GM11168 (cell line): ENCODE measurements around the gene NADK.
"Not testable (repeated sequence)": the region's sequence is repeated elsewhere in the genome, so short reads cannot be mapped to it uniquely, and the experiment has no call there.

Source experiments
- in situ Hi-C: fragments of 300-500 bp; cut with MboI; formaldehyde crosslinking; loops from one replicate; pipeline ENCODE4 v1.12.0; 2022; ENCODE audit warnings: low sequenced_read_pairs; ENCODE audit not compliant: unreplicated experiment

NADK gene

DNA sequence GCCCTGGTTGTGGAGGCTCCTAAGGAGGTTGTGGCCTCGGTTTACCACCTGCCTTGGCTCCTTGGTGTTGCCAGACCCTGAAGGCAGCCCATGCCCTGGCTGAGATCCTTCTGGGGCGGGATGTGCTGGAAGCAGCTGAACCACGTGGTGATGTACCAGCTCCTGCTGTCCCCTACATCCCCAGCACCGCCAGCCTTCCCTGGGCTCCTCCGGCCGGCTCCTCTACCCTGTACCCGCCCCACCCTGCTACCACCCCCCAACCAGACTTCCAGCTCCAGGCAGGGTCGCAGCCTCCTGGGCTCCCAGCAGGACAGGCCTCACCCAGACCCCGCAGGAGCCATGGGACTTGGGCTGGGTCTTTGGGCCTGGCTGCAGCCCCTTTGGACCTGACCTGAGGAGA lies 28.3 kb downstream of the NADK start:
- in situ Hi-C loops: loop anchor here (5.0 kb wide), 1 partner anchor 53 kb away; no protein-coding TSS in a partner anchor

DNA sequence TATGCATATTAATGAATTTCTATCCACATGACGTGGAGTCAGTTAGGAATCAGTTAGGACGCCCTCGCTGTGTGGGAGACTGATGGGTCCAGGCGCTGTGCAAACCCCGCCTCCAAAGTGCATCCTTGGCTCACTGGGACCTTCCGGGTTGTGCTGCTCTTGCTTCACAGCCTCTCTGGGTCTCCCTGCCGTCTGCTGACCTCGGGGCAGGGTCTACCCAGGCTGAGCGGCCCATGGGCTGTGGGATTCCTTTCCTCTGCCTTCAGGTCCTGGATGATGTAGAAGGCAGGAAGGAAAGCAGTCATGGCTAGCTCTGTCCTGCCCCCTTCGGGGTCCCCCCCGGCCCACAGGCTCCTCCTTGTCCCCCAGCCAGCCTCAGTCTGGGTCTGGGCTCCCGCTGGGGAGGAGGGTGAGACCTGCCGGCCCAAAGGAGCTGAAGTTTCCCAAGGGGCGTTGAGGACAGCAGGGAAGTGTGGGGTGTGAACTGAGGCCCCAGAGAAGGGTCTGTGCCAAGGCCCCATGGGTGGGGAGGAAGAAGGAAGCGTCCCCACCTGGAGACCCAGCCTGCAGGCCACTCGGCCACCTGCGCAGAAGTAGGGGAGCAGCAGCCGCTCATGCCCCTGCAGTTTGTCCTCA lies 29.5 kb downstream of the NADK start:
- in situ Hi-C loops: loop anchor here (5.0 kb wide), 1 partner anchor 52 kb away; no protein-coding TSS in a partner anchor

DNA sequence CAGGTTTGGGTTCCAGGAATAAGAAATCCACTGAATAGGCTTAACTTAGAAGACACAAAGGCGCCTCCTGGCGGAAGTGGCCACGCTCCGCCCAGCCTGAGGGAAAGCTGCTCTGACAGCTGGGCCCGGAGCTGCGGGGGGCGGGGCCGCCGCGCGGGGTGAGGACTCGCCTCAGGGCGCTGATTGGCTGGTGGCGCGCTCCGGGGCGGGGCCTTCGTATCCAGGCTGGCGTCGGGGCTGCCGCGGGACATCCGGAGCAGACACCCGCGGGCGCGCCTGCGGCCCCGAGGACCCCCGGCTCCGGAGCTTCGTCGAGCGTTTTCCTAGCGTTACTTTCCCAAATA lies 31.7 kb downstream of the NADK start:
- in situ Hi-C loops: loop anchor here (5.0 kb wide), 1 partner anchor 49 kb away; no protein-coding TSS in a partner anchor

DNA sequence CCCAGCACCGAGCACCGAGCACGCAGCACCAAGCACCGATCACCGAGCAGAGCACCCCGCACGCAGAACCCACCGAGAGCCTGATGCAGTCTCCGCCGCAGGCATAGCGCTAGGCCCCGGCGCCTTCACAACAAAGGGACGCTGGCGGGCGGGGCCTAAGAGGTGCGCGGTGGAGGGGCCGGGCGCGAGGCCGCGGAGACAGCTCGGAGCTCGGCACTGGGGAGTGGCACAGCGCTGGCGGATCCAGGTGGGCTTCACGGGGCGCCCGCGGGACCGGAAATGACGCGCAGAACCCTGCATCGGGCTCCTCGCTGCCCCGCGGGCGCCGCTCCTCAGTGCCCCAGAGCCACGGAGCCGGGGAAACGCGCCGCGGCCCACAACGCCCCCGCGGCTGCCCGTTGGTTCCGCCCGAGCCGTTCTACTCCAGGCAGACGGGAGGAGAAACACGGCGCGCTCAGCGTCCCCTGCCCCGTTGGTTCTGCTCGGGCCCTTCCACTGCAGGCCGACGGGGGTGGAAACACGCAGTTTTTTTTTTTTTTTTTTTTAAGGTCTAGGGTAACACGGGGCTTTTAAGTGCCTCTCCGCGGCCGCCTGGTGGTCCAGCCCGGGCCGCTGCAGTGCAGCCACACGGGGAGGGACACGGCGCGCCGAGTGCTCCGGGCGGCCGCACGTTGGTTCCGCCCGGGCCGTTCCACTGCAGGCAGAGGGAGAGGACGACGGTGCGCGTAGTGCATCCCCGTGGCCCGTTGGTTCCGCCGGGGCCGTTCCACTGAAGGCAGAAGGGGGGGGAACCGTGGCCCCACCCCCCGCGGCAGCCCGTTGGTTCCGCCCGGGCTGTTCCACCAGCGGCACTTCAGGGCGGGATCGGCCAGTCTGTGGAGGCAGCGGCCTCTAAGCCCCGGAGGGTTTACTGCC lies 32.4 kb downstream of the NADK start:
- in situ Hi-C loops: loop anchor here (5.0 kb wide), 1 partner anchor 49 kb away; no protein-coding TSS in a partner anchor

DNA sequence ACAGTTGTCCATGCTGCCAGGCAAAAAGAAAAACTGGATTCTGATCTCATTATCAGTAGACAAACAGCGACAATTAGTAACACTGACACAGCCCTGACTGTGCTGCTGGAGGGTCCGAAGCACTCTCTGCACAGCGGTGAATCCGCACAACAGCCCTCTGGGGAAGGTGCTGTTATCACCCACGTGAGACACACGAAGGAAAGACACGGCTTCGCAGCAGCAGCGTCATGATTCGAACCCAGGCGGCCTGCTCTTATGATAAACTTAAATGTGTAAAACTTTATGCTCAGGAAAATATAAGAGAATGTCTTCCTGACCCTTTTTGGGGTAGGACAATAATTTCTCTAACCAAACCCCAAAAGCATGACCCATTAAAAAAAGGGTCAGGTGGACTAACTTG lies 35.7 kb downstream of the NADK start:
- in situ Hi-C loops: not testable (repeated sequence)

DNA sequence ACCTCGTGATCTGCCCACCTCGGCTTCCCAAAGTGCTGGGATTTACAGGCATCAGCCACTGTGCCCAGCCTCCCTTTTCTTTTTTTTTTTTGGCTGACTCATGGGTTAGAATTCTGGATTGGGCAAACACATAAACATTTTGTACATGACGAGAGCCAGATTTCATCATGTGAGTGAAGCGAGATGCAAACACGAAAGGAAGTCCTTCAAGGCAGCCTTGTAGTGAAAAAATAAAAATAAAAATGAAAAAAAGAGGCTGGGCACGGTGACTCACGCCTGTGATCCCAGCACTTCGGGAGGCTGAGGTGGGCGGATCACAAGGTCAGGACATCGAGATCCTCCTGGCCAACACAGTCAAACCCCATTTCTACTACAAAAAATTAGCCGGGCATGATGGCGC lies 37.3 kb downstream of the NADK start:
- in situ Hi-C loops: not testable (repeated sequence)

DNA sequence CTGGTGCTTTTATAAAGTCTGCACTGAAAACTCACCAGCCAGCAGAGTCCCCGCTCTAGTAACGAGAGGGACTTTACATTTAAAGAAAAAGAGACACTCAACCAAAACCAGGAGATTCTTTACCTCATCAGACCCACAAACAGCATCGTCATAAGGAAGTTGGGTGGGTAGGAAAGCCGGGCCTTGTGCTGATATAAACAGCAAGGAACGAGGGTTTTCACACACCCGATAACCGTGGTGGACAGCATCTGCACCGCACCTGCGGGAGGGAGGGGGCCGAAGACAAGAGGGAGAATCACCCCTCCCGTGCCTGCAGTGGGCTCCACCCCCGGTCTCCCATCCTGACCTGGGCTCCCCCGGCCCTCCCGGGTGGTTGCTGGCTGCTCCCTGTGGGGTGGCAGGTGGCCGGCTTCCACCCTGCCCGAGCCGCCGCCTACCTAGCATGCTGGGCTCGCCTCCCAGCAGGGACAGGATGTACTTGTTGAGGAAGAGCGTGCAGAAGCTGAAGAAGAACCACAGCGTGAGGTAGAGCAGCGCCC lies 39.4 kb downstream of the NADK start:
- in situ Hi-C loops: not testable (repeated sequence)

DNA sequence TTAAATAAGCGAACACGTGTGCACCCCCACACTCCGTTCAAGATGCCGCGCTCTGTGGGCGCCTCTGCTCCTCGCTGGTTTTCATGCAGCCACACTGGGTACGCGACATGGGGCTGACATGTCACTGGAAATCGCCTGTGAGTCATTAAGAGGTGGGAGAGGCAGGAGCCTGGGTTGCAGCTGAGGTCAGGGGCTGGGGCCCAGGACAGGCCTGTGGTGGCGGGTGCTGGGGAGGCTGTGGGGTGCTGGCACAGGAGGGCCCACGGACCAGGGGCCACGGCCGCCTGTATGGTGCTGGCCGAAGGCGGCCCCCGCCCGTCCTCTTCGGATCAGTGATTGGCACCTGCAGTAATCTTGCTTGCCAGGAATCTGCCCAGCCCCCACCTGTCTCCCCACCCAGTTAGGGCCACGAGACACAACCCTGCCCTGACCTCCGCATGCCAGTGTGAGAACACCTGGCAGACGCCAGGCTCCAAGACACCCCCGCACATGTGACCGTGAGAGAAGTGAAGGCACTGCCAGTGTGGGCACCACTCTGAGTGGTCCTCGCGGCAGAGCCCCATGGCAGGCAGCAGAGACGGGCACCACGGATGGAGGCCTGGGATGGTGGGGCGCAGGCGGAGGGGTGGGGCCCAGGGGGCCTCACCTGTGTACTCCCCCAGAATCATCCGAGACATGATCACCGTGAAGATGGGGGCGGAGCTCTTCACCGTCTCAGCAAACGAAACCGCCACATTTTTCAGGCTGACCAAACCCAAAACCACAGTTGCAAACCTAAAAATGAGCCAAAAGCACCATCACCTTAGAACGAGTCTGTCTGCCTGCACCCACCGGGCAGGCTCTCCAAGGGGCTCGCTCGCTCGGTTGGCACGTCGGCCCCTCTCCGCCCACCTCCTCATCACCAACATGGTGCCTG lies 40.3 kb downstream of the NADK start:
- in situ Hi-C loops: not testable (repeated sequence)

DNA sequence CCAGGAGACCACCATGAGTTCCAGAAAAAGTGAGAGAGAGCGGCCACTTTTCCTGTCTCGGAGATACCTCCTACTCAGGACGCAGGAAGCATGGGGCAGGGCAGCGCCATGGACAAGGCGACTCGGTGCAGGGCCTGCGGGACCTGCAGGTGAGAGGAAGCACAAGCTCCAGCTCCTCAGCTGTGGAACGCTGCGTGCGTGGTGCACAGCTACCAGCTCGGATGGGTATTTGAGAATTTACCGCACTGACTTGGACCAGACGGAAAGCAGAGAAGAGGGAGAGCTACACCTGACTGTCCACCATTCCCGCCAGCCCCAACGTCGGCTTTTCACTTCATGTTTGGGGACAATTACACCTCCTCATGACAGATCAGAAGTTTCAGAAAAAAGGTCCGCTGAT lies 45.9 kb downstream of the NADK start:
- in situ Hi-C loops: no loop called here

DNA sequence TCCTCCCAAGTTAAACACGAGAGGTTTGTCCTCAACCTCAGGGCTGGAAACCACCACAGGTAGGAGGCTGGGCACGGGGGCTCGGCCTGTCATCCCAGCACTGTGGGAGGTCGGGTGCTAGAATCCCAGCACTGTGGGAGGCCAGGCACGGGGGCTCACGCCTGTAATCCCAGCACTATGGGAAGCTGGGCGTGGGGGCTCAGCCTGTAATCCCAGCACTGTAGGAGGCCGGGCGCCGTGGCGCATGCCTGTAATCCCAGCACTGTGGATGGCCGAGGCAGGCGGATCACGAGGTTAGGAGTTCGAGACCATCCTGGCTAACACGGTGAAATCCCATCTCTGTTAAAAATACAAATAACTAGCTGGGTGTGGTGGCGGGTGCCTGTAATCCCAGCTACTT lies 47.4 kb downstream of the NADK start:
- in situ Hi-C loops: no loop called here

DNA sequence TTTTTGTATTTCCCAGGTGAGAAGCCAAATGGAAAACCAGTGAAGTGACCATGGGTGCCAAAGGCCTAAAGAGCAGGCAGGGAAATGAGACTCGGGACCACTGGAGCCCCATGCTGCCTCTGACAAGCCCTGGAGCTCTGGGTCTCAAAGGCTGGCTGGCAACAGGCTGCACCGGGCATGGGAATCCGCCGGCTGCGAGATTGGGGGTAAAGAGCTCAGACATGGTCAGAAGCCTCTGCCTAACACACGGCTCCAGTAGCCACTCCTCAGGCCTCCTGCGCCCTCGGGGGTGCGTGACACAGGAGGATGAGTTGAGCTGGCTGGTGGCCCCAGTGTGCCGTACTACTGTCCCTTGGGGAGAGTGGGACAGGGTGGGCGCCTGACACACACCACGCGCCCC lies 48.0 kb downstream of the NADK start:
- in situ Hi-C loops: not testable (repeated sequence)

DNA sequence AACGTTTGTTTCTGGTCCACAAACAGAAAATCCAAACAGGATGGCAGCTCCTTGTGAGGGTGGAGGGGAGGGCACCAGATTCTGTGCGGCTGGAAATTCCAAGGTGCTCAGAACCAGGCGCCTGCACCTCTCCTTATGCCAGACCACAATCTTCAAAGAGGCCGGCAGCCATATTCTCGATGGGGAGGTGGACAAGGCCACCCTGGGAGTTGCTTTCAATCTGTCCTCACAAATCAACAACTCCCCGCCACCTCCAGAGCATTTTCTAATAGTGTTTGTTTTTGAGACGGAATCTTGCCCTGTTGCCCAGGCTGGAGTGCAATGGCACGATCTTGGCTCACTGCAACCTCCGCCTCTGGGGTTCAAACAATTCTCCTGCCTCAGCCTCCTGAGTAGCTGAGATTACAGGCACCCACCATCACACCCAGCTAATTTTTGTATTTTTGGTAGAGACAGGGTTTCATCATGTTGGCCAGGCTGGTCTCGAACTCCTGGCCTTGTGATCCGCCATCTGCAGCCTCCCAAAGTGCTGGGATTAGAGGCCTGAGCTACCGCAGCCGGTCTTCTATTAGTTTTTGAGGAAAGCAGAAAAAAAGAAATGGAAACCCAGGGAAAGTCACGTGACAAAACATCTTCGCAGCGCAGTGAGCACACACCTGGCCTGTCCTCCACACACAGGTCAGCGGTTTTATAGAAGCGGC lies 49.0 kb downstream of the NADK start:
- in situ Hi-C loops: not testable (repeated sequence)

DNA sequence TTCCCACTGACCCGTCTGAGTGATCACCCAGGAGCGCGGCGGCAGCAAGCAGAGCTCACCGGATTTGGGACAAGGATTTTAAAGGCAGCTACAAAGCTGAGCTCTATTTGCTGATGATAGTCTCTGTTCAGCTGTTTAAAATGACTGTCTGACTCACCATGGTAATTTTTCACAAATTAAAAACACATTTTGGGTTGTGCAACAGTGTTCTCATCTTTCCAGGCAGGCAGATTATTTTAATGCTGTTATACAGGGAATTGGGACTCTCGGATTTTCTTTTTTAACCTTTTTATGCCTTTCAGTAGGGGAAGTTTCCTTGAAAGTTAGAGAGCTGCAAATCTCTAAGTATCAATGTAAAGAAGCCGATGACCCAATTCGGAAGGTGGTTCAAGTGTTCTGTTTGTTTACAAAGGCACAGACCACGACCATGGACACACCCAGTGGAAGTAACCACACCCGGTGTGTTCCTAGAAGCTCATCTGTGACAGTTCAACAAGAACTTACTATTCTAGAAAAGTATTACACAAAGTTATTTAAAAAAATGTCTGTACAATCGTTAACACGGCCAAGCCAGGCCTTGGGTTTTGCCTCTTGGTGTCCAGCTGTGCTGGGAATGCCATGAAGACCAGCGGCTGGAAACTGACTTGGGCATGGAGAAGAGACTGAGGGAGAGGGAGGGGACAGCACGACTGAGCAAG lies 49.8 kb downstream of the NADK start:
- in situ Hi-C loops: not testable (repeated sequence)

DNA sequence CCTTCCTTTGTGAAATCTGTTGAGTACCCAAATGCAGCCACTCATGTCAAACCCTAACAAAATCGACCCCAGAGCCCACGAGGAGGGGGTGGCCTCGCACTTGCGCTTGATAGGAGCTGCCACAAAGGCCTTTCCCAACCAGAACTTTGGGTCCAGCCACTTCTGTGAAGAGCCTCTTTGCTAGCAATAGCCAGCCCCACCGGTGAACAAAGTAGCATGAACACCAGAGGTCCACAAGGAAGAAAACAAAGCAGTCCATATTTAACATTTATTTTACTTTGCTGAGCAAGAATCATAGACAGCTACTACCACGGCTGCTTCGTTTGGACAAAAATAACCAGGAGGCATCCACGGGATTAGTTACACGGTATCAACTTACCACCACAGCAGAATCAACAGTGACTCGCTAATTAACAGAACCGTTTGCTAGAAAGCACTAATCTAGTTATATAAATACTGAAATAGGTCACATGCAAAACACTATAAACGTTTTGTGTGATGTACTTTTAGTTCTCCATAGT lies 51.1 kb downstream of the NADK start:
- in situ Hi-C loops: not testable (repeated sequence)

DNA sequence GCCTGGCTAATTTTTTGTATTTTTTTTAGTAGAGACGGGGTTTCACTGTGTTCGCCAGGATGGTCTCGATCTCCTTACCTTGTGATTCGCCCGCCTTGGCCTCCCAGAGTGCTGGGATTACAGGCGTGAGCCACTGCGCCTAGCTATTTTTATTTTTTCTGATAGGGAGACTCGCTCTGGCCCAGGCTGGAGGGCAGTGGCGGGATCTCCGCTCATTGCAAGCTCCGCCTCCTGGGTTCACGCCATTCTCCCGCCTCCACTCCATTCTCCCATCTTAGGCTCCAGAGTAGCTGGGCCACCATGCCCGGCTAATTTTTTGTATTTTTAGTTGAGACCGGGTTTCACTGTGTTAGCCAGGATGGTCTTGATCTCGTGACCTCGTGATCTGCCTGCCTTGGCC lies 52.2 kb downstream of the NADK start:
- in situ Hi-C loops: not testable (repeated sequence)

DNA sequence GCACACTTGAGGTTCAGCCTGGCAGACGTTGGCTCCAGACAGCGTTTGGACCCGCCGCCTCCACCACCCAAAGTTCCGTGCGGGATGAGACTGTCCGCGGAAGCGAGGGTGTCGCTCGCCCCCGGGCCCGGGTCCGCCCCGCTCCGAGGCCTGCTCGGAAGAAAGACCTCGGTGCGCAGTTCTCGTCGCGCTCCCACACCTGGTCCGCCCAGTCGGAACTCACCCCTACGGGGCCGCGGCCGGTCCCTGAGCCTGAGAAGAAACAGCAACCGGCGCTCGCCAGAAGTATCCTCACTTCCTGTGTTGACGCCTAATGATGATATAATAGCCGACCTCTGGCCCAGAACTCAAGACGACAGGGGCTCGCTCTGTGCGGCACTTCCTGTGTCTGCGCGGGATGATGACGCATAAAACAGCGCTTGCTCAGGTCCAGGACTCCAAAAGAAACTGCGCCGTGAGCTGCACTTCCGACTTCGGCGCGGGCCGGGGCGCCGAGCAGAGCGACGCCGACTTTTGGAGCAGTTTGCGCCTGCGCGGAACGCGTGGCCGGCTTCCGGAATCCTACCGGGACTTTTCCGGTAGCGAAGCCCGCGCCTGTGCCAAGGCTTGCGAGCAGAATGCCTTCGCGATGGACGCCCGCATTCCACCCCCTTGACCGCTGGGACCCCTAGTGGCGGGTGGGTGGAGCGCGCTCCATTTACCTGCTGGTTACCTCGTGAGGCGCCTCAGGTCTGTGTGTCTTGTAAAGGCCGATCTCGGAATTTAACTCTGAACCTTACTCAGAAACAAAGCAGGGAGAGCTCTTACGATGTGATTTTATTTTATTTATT lies 54.0 kb downstream of the NADK start, which contains the start of gene CDK11A:
Gene CDK11A, minus strand, starts transcription at position 323 of the 830 bp plus-strand sequence. CDS start 1,539 bp downstream, outside the sequence.
- in situ Hi-C loops: loop anchor here (5.0 kb wide), 1 partner anchor 67 kb away; the partner anchor contains the start of gene CDK11B

DNA sequence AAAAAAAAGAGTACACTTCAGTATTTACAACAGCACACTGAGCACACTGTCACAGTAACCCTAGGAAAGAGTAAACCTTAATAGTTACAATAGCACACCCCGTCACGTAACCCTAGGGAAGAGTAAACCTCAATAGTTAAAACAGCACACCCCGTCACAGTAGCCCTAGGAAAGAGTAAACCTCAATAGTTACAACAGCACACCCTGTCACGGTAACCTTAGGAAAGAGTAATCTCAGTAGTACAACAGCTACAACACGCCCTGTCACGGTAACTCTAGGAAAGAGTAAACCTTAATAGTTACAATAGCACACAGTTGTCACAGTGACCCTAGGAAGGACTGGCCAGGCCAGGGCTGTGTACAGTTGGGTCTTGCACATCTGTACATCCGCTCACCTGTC lies 57.1 kb downstream of the NADK start:
- in situ Hi-C loops: loop anchor here (5.0 kb wide), 1 partner anchor 64 kb away; the partner anchor contains the start of gene CDK11B
